Ureter (tissue), 1 donor: ENCODE results near the gene LAS1L. TPM values are rescaled to one million over a fixed set of nuclear protein-coding genes. Genes with fewer than 3 reads are reported as not detected.
"Not testable (repeated sequence)": the region's sequence is repeated elsewhere in the genome, so short reads cannot be mapped to it uniquely, and the experiment has no call there.

Source experiments
- DNase-seq: peaks from one replicate; pipeline ENCODE4 v3.0.0-alpha.2; 2020; ENCODE audit warnings: low spot score
- total RNA-seq: library from RNA; stranded (reverse); gene quantifications from one replicate; pipeline ENCODE4 v1.2.4, GENCODE V29; 2023
- donor health status: DM: yes; HTN: yes; CAD: no.

The LAS1L gene
- 41.1 TPM for total RNA-seq

- peak; percentile 95 for DNase-seq
These were observed at the start of gene LAS1L for GRCh38 chrX:65534450-65535292. Gene LAS1L (minus strand): TSS chrX:65534787. CDS start chrX:65534715, 72 bp downstream.

DNA sequence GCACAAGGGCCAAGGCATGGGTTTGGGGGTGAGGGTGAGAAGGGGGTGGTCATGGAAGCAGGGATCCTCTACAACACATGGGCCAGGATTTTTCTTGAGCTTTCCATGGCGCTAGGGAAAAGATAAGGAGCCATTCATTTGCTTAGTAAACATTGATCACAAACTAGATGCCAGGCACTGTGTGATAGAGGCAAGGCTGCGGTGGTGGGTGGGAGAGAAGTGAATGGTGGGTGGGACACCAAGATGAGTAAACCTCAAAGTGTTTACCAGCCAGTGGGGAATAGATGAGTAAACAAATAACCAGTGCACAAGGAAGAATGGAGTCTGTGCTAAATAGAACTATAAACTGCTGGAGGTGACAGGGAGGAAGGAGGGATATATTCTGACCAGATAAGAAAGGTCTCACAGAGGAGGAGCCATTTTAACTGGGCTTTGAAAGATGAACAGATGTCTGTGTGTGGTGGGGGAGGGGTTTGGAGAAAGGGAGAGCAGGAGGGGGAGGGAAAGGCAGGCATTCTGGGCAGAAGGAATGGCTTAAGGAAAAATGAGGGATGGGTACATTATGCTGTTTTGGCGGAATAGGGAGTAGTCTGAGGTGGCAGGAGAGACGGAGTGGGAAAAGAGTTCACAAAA, 48.0 kb upstream of the LAS1L start:
- no peak for DNase-seq

- DNase-seq, result peak; percentile 74
These were observed 47.2 kb upstream of the LAS1L start for GRCh38 chrX:65581661-65582339.

DNA sequence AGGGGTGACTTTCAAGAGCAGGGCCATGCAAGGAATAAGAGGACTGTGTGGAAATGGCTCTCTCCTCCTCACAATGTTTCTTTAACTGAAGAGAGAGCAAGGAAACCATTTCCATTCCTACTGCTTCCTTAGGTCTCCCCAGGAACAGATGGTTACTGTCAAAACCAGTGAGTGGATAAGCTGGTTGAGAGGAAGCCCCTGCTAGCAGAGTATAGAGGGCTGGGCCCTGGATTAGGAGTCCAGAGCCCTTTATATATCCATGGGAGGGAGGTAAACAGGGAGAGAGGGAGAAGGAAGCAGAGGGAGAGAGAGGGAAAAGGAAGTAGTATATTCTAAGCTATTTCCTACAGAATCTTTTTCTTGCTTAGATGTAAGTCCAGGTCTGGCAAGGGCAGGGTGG, 43.8 kb upstream of the LAS1L start:
- no peak for DNase-seq

GRCh38 chrX:65576160-65576559, 41.6 kb upstream of the LAS1L start:
- no peak for DNase-seq

- DNase-seq, result no peak
These were observed 40.4 kb upstream of the LAS1L start for GRCh38 chrX:65575022-65575421.

DNA sequence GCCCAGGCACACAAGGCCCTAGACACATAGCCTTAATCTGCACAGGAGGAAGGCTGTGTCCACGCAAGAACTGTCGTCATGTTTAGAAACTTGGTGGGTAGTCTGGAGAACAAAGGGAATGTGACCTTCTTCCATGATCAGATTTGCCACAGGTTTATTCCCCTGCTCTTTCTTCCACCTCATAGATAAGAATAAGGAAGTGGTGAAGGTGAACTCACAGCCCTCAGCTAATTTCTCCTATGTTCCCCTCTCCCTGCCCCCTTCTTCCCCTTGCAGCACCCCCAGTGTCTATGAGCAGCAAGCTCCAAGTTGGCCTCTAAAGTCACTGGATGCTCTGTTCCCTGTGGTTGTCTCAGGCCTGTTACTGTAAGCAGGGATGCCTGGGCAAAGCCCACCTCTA, 39.8 kb upstream of the LAS1L start:
- DNase-seq, result no peak

DNA sequence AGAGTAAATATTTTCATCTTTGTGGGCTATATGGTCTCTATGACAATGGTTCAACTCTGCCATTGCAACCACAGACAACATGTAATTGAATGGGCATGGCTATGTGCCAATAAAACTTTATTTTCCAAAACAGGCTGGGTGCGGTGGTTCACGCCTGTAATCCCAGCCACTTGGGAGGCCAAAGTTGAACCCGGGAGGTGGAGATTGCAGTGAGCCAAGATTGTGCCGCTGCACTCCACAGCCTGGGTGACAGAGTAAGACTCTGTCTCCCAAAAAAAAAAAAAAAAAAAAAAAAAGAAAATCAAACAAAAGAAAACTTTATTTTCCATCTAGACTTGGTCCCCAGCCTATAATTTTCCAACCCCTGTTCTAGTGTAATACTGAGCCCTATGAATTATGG, 38.4 kb upstream of the LAS1L start:
- DNase-seq, result no peak

GRCh38 chrX:65562850-65563249, 28.3 kb upstream of the LAS1L start:
- not testable (repeated sequence) for DNase-seq

DNA sequence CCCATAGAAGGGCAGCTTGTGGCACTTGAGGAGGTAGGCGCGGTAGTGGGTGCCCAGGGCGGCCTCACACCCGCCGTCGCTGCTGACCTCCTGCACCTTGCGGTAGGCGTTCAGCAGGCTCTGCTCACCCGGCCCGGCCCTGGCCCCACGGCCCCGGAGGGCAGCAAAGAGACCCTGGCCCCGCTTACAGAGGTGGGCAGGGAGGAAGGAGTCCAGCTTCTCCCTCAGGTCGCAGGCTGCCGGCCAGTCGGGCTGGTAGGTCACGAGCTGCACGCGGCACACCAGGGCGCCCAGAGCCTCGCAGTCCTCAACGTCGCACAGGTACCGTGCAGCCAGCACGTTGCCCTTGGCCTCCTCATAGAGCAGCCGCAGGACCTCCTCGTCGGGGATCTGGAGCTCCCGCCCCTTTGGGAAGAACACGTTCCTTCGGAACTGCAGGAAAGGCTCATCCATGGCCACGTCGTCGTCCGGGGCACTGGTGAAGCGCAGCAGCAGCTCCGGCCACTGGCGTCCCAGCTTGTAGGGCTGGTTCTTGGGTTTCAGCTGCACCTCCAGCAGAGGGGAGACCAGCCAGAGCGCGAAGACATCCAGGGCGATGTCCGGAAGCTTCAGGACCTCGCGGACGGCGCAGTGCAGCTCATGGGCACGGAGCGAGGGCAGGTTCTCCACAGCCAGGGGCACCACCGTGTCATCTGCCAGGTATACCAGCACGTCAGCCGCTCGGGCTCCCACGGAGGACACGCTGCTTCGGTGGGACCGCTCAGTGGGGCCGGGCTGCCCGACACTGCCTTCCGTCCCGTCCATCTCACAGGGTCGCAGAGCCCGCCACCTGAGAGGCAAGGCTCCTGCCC, 17.1 kb upstream of the LAS1L start:
- no peak for DNase-seq

DNA sequence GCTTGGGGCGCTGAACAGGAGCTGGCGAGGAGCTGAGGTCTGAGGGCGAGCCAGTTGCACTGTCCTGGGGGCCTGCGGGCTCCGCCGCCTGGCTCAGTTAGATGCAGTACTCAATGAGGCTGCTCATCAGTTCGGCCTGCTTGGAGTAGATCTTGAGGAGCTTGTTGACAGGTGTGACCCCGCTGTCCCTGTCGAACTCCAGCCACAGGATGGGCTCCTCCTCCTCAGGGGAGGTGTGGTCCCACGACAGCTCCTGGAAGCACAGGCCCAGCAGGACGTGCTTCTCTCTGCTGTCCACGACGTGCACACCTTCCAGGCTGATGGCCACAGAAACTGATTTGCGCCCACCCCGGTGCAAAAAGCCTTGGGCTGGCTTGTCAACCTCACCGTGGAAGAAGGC, 16.5 kb upstream of the LAS1L start:
- no peak for DNase-seq

DNA sequence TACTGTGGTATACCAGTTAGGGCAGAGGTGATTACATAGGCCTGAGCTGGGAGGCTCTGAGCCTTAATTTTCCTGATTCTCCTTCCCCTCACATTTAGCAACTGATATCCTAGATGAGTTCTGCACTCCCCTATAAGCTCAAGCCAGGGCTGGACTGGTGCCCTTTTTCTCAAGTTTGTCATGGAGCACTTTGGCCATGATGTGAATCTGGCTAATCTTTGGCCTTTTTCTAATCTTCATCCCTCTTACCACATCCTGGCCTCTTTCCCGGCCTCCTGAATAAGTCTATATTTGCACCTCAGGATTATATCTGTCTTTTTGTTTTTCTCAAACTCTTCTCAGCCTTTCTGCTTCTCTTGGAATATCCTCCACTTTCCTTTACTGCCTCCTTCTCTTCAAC, 10.9 kb upstream of the LAS1L start:
- no peak for DNase-seq

DNA sequence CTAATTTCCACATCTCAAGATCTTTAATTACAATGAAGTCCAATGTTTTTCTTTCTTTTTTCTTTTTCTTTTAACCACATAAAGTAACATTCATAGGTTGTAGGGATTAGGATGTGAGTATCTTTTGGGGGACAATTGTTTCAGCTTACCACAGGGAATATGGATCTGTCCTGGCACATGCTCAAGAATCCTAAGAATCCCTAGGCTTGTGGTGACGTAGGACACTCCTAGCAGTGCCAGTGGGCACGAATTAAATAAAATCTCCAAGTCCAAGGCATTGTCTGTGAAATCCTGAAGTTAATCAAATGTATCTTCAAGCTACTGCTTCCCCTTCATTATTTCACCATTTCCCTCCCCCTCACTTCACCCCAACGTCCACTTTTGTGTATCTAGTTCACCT, 2.6 kb upstream of the LAS1L start:
- no peak for DNase-seq

DNA sequence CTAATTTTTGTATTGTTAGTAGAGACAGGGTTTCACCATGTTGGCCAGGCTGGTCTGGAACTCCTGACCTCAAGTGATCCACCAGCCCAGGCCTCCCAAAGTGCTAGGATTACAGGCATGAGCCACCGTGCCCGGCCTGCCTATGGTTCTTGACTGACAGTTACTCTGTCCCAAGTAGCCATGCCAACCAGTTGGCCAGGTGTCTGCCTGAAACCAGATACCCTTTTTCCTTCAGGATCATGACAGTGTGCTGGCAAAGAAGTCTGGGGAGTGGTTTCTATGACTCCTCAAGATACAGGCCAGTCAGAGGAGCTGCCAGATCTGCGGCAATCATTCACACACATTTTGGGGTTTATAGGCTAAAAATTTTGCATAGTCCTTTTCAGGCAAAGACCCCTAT, 1.7 kb upstream of the LAS1L start:
- no peak for DNase-seq

DNA sequence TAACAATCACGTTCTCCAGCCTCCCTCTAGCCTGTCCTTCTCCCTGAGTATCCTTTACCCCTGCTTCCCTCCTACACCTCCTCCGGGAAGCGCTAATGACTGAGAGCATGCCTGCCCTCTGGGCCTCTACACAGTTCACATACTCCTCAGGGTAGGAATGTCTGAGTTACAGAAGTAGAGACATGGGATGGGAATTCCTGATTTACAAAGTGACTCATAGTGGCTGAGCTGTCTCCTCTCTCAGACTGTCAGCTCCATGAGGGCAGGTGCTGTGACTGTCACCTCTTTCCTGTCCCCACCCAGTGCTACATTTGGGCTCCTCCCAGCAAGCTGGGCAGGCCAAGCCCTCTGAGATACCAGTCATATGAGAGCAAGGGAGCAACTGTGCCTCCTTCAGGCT, 2.6 kb downstream of the LAS1L start:
- no peak for DNase-seq

GRCh38 chrX:65528705-65529340, 5.8 kb downstream of the LAS1L start:
- DNase-seq, result no peak

DNA sequence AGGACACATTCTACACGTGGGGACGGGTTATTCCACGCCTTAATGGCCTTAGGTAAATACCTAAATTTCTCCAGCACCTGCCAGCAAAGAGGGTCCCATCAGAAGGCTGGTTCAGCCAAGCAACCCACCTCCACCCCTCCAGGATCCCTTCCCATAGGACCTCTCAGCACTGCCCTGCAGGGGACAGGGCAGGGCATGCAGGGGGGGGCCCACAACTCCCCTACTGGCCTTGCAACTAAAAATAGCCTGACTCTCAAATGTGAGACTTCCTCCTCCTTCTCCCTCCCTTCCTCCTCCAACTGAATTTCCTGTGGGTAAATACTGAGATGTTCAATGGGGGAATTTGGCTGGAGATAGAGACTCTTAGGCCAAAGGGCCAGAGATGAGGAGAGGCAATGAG, 6.3 kb downstream of the LAS1L start:
- DNase-seq, result no peak

- no peak for DNase-seq
These were observed 10.4 kb downstream of the LAS1L start for GRCh38 chrX:65524139-65524538.

GRCh38 chrX:65522739-65523372, 11.7 kb downstream of the LAS1L start:
- DNase-seq, result no peak

GRCh38 chrX:65519530-65519929, 15.1 kb downstream of the LAS1L start:
- not testable (repeated sequence) for DNase-seq

GRCh38 chrX:65518980-65519379, 15.6 kb downstream of the LAS1L start:
- DNase-seq, result not testable (repeated sequence)
